Fibroblast of skin of scalp (primary cell): ENCODE data around the gene PVALEF.
"Not testable (repeated sequence)": the region's sequence is repeated elsewhere in the genome, so short reads cannot be mapped to it uniquely, and the experiment has no call there.

ENCODE experiments used
- DNase-seq: peaks from one replicate; pipeline ENCODE4 v3.0.0-alpha.2; 2013

The PVALEF gene

GRCh38 chr17:81221842-81222619, 56.7 kb downstream of the PVALEF start:
- DNase-seq, result no peak

GRCh38 chr17:81222620-81222905, 57.3 kb downstream of the PVALEF start:
- DNase-seq, result no peak

GRCh38 chr17:81222906-81223761, 57.8 kb downstream of the PVALEF start, which contains the start of gene CEP131:
Gene CEP131, minus strand, starts transcription at chr17:81222965. Its CDS starts 2,909 bp downstream, at chr17:81220056.
- DNase-seq, result peak; percentile 99

GRCh38 chr17:81223762-81224130, 58.4 kb downstream of the PVALEF start:
- no peak for DNase-seq

- not testable (repeated sequence) for DNase-seq
Observed at GRCh38 chr17:81227630-81228029, 62.3 kb downstream of the PVALEF start.

- DNase-seq, result no peak
Observed at GRCh38 chr17:81228420-81228819, 63.1 kb downstream of the PVALEF start.

GRCh38 chr17:81228834-81229665, 63.7 kb downstream of the PVALEF start:
- DNase-seq, result no peak

GRCh38 chr17:81229666-81229920, 64.3 kb downstream of the PVALEF start:
- no peak for DNase-seq

- no peak for DNase-seq
Observed at GRCh38 chr17:81230043-81230820, 64.9 kb downstream of the PVALEF start.

GRCh38 chr17:81231121-81231645, 65.9 kb downstream of the PVALEF start:
- no peak for DNase-seq

- no peak for DNase-seq
Observed at GRCh38 chr17:81231766-81232581, 66.7 kb downstream of the PVALEF start.
